GM19025 (cell line): Measurements from ENCODE around the gene SH2D1A.
"Not testable (repeated sequence)": the region's sequence is repeated elsewhere in the genome, so short reads cannot be mapped to it uniquely, and the experiment has no call there.

Source experiments
- ATAC-seq: cut with Tn5 transposase; IDR thresholded peaks from one replicate; pipeline ENCODE4 v1.9.1; 2021; ENCODE audit warnings: mild to moderate bottlenecking, low read depth, moderate library complexity; ENCODE audit not compliant: unreplicated experiment

Gene SH2D1A

GRCh38 chrX:124346117-124346876 is at the start of gene SH2D1A:
Gene SH2D1A, plus strand, starts transcription at chrX:124346563. Its CDS starts 80 bp downstream, at chrX:124346643.
- no peak for ATAC-seq

DNA sequence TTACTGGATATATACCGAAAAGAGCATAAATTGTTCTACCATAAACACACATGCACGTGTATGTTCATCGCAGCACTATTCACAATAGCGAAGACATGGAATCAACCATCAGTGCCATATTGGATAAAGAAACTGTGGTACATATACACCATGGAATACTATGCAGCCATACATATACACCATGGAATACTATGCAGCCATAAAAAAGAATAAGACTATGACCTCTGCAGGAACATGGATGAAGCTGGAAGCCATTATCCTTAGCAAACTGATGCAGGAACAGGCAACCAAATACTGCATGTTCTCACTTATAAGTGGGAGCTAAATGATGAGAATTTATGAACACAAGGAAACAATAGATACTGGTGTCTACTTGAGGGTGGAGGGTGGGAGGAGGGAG is 47.0 kb upstream of the SH2D1A start:
- not testable (repeated sequence) for ATAC-seq

DNA sequence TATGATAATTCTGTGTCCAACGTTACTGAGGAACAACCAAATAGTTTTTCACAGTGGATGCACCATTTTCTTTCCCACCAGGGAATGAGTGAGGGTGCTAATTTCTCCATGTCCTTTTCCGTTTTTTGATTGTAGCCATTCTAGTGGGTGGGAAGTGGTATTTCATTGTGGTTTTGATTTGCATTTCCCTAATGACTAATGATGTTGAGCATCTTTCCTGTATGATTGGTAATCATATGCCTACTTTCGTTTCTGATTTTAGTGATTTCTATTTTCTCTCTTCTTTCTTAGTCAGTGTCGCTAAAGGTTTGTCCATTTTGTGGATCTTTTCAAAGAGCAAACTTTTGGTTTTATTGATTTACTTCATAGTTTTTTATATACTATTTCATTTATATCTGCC is 46.0 kb upstream of the SH2D1A start:
- ATAC-seq, result no peak

GRCh38 chrX:124307253-124307907 is 39.0 kb upstream of the SH2D1A start:
- no peak for ATAC-seq

DNA sequence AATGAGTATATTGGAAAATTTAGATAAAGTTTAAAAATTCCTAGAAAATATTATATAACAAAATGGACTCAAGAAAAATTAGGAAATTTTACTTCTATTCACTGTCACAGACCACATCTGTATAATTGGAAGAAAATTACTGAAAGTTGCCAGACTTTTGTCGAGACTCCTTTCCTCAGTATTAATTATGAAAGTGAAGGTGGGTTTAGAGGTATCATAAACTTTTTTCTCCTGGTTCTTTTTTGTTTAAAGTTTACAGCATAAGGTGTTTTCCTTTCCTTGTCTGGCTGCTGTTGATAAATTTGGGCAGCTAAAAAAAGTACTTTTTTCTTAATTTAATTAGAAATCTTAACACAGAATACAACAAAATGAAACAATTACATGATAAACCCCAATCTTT is 20.6 kb upstream of the SH2D1A start:
- no peak for ATAC-seq

DNA sequence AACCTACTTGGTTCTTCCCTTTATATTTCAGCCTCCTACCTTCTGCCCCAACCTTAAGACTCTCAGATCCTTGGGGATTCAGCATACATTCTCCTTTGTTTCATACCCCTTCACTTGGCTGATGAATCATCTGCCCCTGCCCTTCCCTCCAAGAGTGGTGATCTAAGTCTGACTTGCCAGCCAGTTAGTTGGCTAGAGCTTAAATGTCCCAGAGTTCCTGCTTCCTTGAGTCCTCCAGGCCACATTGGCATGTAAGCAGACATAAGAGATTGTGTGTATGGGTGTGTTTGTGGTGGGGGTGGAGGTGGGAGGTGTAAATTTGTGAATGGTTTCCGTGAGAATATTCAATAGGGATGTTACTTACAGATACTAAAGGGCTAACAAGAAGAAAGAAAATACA is 17.6 kb upstream of the SH2D1A start:
- no peak for ATAC-seq

- no peak for ATAC-seq
Observed at GRCh38 chrX:124332481-124333424, 13.6 kb upstream of the SH2D1A start, which contains the start of gene TEX13D. Gene TEX13D, plus strand, starts transcription at chrX:124332660. Its CDS starts 258 bp downstream, at chrX:124332918.

GRCh38 chrX:124333862-124334261 is 12.5 kb upstream of the SH2D1A start:
- ATAC-seq, result no peak

DNA sequence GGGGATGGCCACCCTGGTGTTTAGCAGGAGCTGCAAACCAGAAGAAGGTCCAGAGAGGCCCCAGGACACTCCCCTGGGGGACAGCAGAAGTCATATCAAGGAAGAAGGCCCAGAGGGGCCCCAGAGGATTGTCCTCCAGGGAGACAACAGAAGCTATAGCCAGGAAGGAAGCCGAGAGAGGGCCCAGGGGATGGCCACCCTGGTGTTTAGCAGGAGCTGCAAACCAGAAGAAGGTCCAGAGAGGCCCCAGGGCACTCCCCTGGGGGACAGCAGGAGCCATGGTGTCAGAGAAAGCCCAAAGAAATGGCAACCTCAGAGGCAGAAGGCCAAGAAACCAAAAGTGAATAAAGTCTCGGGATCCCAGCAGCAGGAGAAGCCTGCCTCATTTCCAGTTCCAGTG is 11.8 kb upstream of the SH2D1A start:
- ATAC-seq, result not testable (repeated sequence)

GRCh38 chrX:124335598-124335997 is 10.8 kb upstream of the SH2D1A start:
- no peak for ATAC-seq

GRCh38 chrX:124337916-124338315 is 8.4 kb upstream of the SH2D1A start:
- no peak for ATAC-seq

- ATAC-seq, result no peak
Observed at GRCh38 chrX:124338733-124339514, 7.4 kb upstream of the SH2D1A start.

DNA sequence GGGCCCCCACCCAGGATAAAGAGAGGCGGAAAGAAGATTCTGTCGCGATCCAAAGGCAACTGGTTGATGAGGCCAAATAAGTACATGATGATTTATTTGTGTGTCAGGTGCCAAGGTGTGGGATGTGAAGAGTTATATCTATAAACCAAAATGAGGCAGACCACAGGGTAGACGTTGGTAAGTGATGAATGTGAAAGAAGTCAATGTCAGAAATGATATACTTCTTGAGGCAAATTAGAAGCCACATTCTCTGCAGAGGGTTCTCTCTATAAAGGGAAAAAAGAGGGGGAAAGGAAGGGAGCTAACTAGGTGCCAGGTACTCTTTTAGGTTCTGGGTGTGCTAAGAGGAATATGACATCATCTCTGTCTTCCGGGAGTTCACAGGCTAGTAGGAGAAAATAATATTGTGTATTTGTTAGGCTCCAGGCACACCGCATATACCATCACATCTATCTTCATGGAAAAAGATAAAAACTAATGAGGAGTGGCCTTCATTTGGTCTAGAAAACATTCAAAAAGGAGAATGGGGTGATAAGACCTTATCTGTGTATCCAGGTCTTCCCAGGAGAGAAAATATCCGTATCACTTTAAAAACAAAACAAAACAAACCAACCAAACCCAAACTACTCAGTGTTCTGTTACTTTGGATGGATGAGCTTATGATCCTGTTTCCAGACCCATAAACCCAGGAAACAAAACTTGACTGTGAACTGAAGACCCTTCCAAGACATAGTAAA is 4.8 kb upstream of the SH2D1A start:
- ATAC-seq, result no peak

- peak; percentile 44 for ATAC-seq
Observed at GRCh38 chrX:124342174-124342867, 4.0 kb upstream of the SH2D1A start.

- no peak for ATAC-seq
Observed at GRCh38 chrX:124343016-124343415, 3.3 kb upstream of the SH2D1A start.

- ATAC-seq, result no peak
Observed at GRCh38 chrX:124344246-124344645, 2.1 kb upstream of the SH2D1A start.

DNA sequence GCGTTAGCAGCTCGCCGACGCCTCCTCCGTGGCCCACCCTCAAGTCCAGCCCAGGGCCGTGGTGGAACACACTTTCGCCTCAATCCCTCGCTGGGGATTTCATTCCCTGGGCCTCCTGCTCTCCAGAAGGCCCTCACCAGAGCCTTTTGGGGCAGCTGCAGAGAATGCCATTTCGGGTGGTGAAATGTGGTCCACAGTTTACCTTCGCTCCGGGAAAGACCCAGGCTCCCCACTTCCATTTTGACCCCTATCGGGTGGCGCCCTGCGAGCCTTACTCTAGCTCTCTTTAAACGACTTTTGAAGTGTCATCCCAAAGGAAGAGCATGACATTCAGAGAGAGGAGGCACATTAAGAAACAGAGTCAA is 496 bp downstream of the SH2D1A start:
- no peak for ATAC-seq

- ATAC-seq, result no peak
Observed at GRCh38 chrX:124347242-124347641, 879 bp downstream of the SH2D1A start.

DNA sequence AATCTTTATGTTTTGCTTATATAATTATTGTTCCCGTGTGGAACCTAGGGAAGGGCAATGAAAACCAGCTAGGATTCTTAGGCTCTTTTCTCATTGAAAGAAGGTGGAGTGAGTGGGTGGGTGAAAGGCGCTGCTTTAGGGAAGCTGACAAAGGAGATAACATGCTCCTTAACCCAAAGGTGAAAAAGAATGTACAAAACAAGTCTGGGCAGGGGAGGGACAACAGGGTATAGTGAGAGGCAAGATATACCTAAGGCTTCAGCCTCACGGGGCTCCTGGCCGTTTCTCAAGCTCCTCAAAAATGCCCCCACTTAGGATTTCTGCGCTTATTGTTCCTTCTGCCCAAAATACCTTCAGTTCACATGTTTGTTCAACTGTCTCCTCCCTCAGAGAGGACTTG is 1.8 kb downstream of the SH2D1A start:
- ATAC-seq, result no peak
